IMR-90 (cell line): ENCODE measurements around the gene SLC9B1. TPM values are rescaled to one million over a fixed set of nuclear protein-coding genes. Genes with fewer than 3 reads are reported as not detected.

ENCODE experiments used
- ATAC-seq: fragments of 200-7000 bp; cut with Tn5 transposase; 2 replicates; pipeline ENCODE4 v1.9.1; 2020; ENCODE audit warnings: low read depth, mild to moderate bottlenecking, moderate library complexity
- BruUV-seq: library from RNA; stranded (reverse); fragments of 400-500 nt; replicated peaks from 2 replicates; lab custom pipeline; 2021; lab: Mats Ljungman, UMichigan
- CTCF ChIA-PET: fragments of 300-600 bp; formaldehyde crosslinking; extraction: SDS; loops from one replicate; lab custom pipeline; 2021; ENCODE audit warnings: antibody characterized with exemption; lab: Yijun Ruan, JAX
- POLR2A ChIA-PET: fragments of 300-600 bp; sonication (Branson Sonifier 250); formaldehyde crosslinking; loops from one replicate; lab custom pipeline; 2022; ENCODE audit warnings: antibody characterized with exemption; ENCODE audit not compliant: unreplicated experiment; lab: Charles Lee
- DNase-seq: peaks from one replicate; pipeline ENCODE4 v3.0.0; 2013
- H2AFZ ChIP-seq: replicated peaks from 2 replicates; pipeline ENCODE3; 2013; ENCODE audit warnings: low read length, mild to moderate bottlenecking; ENCODE audit not compliant: poor library complexity
- H2AK5ac ChIP-seq: 2 replicates; pipeline ENCODE4 v1.6.1; 2013; ENCODE audit warnings: low read depth, low read length, inconsistent platforms
- H2AK9ac ChIP-seq: replicated peaks from 2 replicates; pipeline ENCODE3; 2013; ENCODE audit warnings: mild to moderate bottlenecking, low read depth, low read length, moderate library complexity; ENCODE audit not compliant: poor library complexity
- H2BK120ac ChIP-seq: 2 replicates; pipeline ENCODE4 v1.6.1; 2013; ENCODE audit warnings: low read depth, low read length, inconsistent platforms
- H2BK15ac ChIP-seq: 3 replicates; pipeline ENCODE4 v1.6.1; 2013; ENCODE audit warnings: low read depth, low read length, inconsistent platforms
- H2BK20ac ChIP-seq: 2 replicates; pipeline ENCODE4 v1.6.1; 2013; ENCODE audit warnings: low read depth, mild to moderate bottlenecking, inconsistent platforms, low read length, moderate library complexity
- H2BK5ac ChIP-seq: 2 replicates; pipeline ENCODE4 v1.6.1; 2013; ENCODE audit warnings: mild to moderate bottlenecking, low read depth, low read length, inconsistent platforms; ENCODE audit not compliant: poor library complexity, severe bottlenecking
- H3K14ac ChIP-seq: replicated peaks from 2 replicates; pipeline ENCODE4 v1.6.1; 2013; ENCODE audit warnings: low read depth, low read length, inconsistent platforms
- H3K18ac ChIP-seq: 2 replicates; pipeline ENCODE4 v1.6.1; 2013; ENCODE audit warnings: low read depth, low read length, control low read depth
- H3K23ac ChIP-seq: 2 replicates; pipeline ENCODE4 v1.6.1; 2013; ENCODE audit warnings: low read depth, low read length, inconsistent platforms
- H3K27ac ChIP-seq: 2 replicates; pipeline ENCODE4 v1.5.1; 2013; ENCODE audit warnings: mild to moderate bottlenecking, control low read depth, low read length; ENCODE audit not compliant: insufficient read depth
- H3K27me3 ChIP-seq: 2 replicates; pipeline ENCODE4 v1.6.1; 2013; ENCODE audit warnings: low read length; ENCODE audit not compliant: control insufficient read depth, insufficient read depth
- H3K36me3 ChIP-seq: 2 replicates; pipeline ENCODE4 v1.6.1; 2013; ENCODE audit warnings: low read length, mixed read lengths; ENCODE audit not compliant: control insufficient read depth, insufficient read depth
- H3K4ac ChIP-seq: 2 replicates; pipeline ENCODE4 v1.6.1; 2013; ENCODE audit warnings: low read depth, low read length, inconsistent platforms
- H3K4me1 ChIP-seq: 2 replicates; pipeline ENCODE4 v1.6.1; 2013; ENCODE audit warnings: low read length, mixed read lengths; ENCODE audit not compliant: control insufficient read depth, insufficient read depth
- H3K4me2 ChIP-seq: 2 replicates; pipeline ENCODE4 v1.6.1; 2013; ENCODE audit warnings: low read depth, mild to moderate bottlenecking, control low read depth, low read length, moderate library complexity
- H3K4me3 ChIP-seq: 2 replicates; pipeline ENCODE4 v1.5.1; 2013; ENCODE audit warnings: low read depth, mild to moderate bottlenecking, control low read depth, low read length, moderate library complexity; ENCODE audit not compliant: insufficient read depth
- H3K56ac ChIP-seq: 2 replicates; pipeline ENCODE4 v1.6.1; 2013; ENCODE audit warnings: low read length, inconsistent platforms; ENCODE audit not compliant: insufficient read depth; ENCODE audit errors: extremely low read depth
- H3K79me1 ChIP-seq, 2 experiments: 2 replicates each; pipeline ENCODE4 v1.6.1; 2013; ENCODE audit warnings: low read length in 2 of 2, inconsistent platforms in 1 of 2, low read depth in 1 of 2
- H3K9ac ChIP-seq: 2 replicates; pipeline ENCODE4 v1.6.1; 2013; ENCODE audit warnings: low read depth, low read length, control low read depth
- H3K9me1 ChIP-seq: 2 replicates; pipeline ENCODE4 v1.6.1; 2013; ENCODE audit warnings: low read length, inconsistent platforms; ENCODE audit not compliant: insufficient read depth
- H3K9me3 ChIP-seq: 2 replicates; pipeline ENCODE4 v1.6.1; 2013; ENCODE audit warnings: low read length; ENCODE audit not compliant: control insufficient read depth, insufficient read depth
- H4K20me1 ChIP-seq: 2 replicates; pipeline ENCODE4 v1.6.1; 2013; ENCODE audit warnings: low read length, inconsistent platforms; ENCODE audit not compliant: insufficient read depth
- H4K5ac ChIP-seq: 2 replicates; pipeline ENCODE4 v1.6.1; 2013; ENCODE audit warnings: mild to moderate bottlenecking, low read depth, low read length, control low read depth
- H4K8ac ChIP-seq, 2 experiments: 2 replicates each; pipeline ENCODE4 v1.6.1; 2013; ENCODE audit warnings: low read depth in 2 of 2, low read length in 2 of 2, control low read depth in 1 of 2, inconsistent platforms in 1 of 2
- H4K91ac ChIP-seq: 2 replicates; pipeline ENCODE4 v1.6.1; 2013; ENCODE audit warnings: low read depth, low read length, inconsistent platforms; ENCODE audit not compliant: insufficient read depth
- BHLHE40 ChIP-seq: fragments of 150-350 bp; IDR thresholded peaks from 2 replicates; pipeline ENCODE4 v1.6.1; 2016; ENCODE audit warnings: mild to moderate bottlenecking, low read depth, low read length
- CTCF ChIP-seq: conservative IDR thresholded peaks from 2 replicates; pipeline ENCODE4 v1.5.1; 2012; ENCODE audit warnings: mild to moderate bottlenecking, low read depth, low read length, improper control_type of control experiment
- ELK1 ChIP-seq: fragments of 150-350 bp; IDR thresholded peaks from 2 replicates; pipeline ENCODE4 v1.6.1; 2016; ENCODE audit warnings: low read depth, mild to moderate bottlenecking, low read length, moderate library complexity, borderline replicate concordance
- RAD21 ChIP-seq: IDR thresholded peaks from 2 replicates; pipeline ENCODE4 v1.6.1; 2012; ENCODE audit warnings: low read length, improper control_type of control experiment
- WGBS, 2 experiments: methylation state at CpG; one replicate each; pipeline versions ENCODE4 v1.1.5 to v1.1.7; 2013; ENCODE audit warnings: missing lambda C conversion rate in 2 of 2; ENCODE audit not compliant: insufficient read length in 1 of 2; ENCODE audit errors: extremely low coverage in 2 of 2; 5-methylcytosine and 5-hydroxymethylcytosine counted together
- dilution Hi-C: fragments of 300-500 bp; cut with HindIII; formaldehyde crosslinking; loops from one replicate; pipeline ENCODE4 v1.14.3; 2018; ENCODE audit warnings: low sequenced_read_pairs; ENCODE audit not compliant: unreplicated experiment
- in situ Hi-C: fragments of 300-500 bp; cut with MboI; formaldehyde crosslinking; loops from 3 replicates; pipeline ENCODE4 v1.14.3; 2019; ENCODE audit warnings: low sequenced_read_pairs, inconsistent platforms, mixed read lengths
- intact Hi-C: fragments of 100-400 bp; cut with micrococcal nuclease; formaldehyde crosslinking; loops from 2 replicates; pipeline ENCODE4 v1.10.0; 2022
- polyA plus RNA-seq, 3 experiments: library from polyadenylated mRNA; depleted of rRNA; stranded (reverse); fragments of >200 nt; gene quantifications; 2 replicates each; pipeline ENCODE4 v1.2.3, GENCODE V29; 2012; ENCODE audit warnings: low replicate concordance in 1 of 3
- total RNA-seq: library from RNA; depleted of rRNA; stranded (reverse); fragments of >200 nt; gene quantifications from 2 replicates; pipeline ENCODE4 v1.2.3, GENCODE V29; 2012

SLC9B1 gene
- total and polyA plus RNA-seq, 2 of the 4 experiments (the other 2 are of a cell fraction) = 0.07 to 0.18 TPM

- Histone ChIP-seq H3K27me3 (no peaks in the 10 kb centered on the region), H2BK15ac (no peak overlapping the region), H3K9me1 (no peaks in the 10 kb centered on the region), H4K5ac (no peak overlapping the region), H3K4me2 (no peak overlapping the region), H3K9me3 (no peaks in the 10 kb centered on the region), H2BK5ac (no peak overlapping the region), H2AFZ (no peak overlapping the region), H4K20me1 (no peaks in the 10 kb centered on the region), H4K8ac (no peak overlapping the region), H3K79me1 (peaks cover 0 to 11% of the 10 kb centered on the region in 2 experiments), H2BK20ac (no peak overlapping the region), H3K14ac (no peak overlapping the region), H3K9ac (no peak overlapping the region), H4K91ac (no peak overlapping the region), H2BK120ac (no peak overlapping the region), H3K4me3 (no peak overlapping the region), H3K56ac (no peak overlapping the region), H3K4me1 (no peaks in the 10 kb centered on the region), H3K18ac (no peak overlapping the region), H3K36me3 (peaks cover 2% of the 10 kb centered on the region; the same call in 1 of the 2 replicates), H3K4ac (no peak overlapping the region), H2AK9ac (no peak overlapping the region), H2AK5ac (no peak overlapping the region), H3K27ac (no peak overlapping the region), H3K23ac (no peak overlapping the region)
- no TSS peak for BruUV-seq
- ChIA-PET CTCF (interaction anchor here (1.2 kb wide), 1 partner anchor 9 kb away, joined by 3 read pairs; no protein-coding TSS in a partner anchor), POLR2A (no interaction called here)
- dilution Hi-C loops = no loop called here
- ATAC-seq (no peak), DNase-seq (no peak)
- intact Hi-C loops = no loop called here
- no CpG with 5 or more reads among the region's 2 CpGs for WGBS, 2 experiments
- in situ Hi-C loops = no loop called here
- TF ChIP-seq CTCF = no peak
- no peak for TF ChIP-seq BHLHE40
- TF ChIP-seq ELK1 = no peak
- no peak for TF ChIP-seq RAD21
Measured at GRCh38 chr4:102883278-102883677, 136.2 kb downstream of the SLC9B1 start.
